ENCODE data around the gene RAP2A.

The RAP2A gene

DNA sequence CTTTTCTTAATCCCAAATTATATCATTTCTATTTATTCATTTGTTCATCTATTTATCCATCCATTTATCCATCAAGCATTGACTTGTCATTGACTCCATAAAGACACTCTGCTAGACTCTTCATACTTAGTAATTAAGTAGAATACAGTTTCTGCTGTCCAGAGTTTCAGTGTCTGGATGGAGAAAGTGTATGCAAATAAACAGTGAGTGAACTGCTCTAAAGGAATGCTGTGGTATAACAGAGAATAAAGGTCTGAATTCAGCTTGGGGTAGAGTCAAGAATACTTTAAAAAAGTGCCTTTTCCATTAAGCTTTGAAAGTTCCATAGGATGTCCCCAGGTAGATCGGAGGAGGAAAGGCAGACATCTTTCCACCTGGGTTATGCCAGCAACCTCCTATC is 51.4 kb downstream of the RAP2A start:
- Histone ChIP-seq H4K20me1 (no peaks in the 10 kb centered on the region), H3K9ac (no peak overlapping the region), H3K4me3 (no peak overlapping the region), H3K4me1 (no peaks in the 10 kb centered on the region), H3K4me2 (no peak overlapping the region), H3K9me3 (no peaks in the 10 kb centered on the region), H3K27ac (no peak overlapping the region), H3K27me3 (no peaks in the 10 kb centered on the region), H3K36me3 (no peaks in the 10 kb centered on the region)
- no peak for TF ChIP-seq Cebpa-rat (IDR thresholded peaks at IDR 0.05)

DNA sequence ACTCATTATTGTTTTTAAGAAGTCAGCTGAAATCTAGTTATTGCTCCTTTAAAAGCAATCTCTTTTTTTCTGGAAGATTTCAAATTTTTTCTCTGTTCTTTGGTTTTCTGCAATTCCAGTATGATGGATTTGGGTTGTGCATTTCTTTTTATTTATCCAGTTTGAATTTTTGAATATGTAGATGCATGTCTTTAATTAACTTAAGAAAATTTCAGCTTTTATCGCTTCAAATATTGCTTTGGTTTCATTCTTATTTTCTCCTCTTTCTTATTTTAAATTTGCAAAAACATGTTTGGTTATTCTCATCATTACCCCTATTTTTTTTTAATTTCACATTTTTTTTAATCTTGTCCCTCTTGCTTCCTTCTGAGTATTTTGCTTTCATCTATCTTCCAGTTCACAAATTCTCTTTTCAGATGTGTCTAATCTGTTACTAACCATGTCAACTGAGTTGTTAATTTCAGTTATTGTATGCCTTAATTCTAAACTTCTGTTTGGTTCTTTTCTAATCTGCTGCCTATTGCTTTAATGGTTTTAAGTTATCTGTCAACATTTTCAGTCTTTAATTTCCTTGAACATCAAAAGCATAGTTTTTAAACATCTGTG is 56.8 kb downstream of the RAP2A start:
- Histone ChIP-seq H3K4me3 (no peak overlapping the region), H4K20me1 (no peaks in the 10 kb centered on the region), H3K9ac (no peak overlapping the region), H3K36me3 (no peaks in the 10 kb centered on the region), H3K4me1 (no peaks in the 10 kb centered on the region), H3K9me3 (peaks cover 11% of the 10 kb centered on the region; the same call in 1 of the 2 replicates), H3K27ac (no peak overlapping the region), H3K4me2 (no peak overlapping the region), H3K27me3 (no peaks in the 10 kb centered on the region)
- no peak for TF ChIP-seq Cebpa-rat (IDR thresholded peaks at IDR 0.05)

- Histone ChIP-seq H3K36me3 (no peaks in the 10 kb centered on the region), H3K27ac (no peak overlapping the region), H3K4me2 (no peak overlapping the region), H3K4me1 (no peaks in the 10 kb centered on the region), H3K27me3 (no peaks in the 10 kb centered on the region), H4K20me1 (no peaks in the 10 kb centered on the region), H3K4me3 (no peak overlapping the region), H3K9ac (no peak overlapping the region), H3K9me3 (peaks cover 11% of the 10 kb centered on the region; the same call in 1 of the 2 replicates)
- no peak for TF ChIP-seq Cebpa-rat (IDR thresholded peaks at IDR 0.05)
These were observed 57.5 kb downstream of the RAP2A start for GRCh38 chr13:97491452-97491851.

DNA sequence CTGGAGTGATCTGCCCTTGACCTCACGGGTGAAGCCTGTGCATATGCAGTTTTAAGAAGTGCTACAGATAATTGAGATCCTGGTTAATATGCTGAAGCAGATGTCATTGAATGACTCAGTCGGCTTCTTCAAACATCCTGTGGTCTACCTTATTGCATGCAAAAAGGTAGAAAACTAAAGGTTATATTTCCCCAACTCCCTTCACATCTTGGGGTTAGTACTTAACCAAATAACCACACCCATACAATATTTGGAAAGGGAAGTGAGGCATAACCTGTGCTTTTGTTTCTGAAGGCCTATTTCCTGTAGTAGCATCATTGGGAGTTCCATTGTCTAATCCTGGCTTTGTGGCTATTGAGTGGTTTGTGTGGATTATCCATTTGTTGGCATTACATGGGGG is 58.3 kb downstream of the RAP2A start:
- H3K27me3 ChIP-seq, result no peaks in the 10 kb centered on the region

DNA sequence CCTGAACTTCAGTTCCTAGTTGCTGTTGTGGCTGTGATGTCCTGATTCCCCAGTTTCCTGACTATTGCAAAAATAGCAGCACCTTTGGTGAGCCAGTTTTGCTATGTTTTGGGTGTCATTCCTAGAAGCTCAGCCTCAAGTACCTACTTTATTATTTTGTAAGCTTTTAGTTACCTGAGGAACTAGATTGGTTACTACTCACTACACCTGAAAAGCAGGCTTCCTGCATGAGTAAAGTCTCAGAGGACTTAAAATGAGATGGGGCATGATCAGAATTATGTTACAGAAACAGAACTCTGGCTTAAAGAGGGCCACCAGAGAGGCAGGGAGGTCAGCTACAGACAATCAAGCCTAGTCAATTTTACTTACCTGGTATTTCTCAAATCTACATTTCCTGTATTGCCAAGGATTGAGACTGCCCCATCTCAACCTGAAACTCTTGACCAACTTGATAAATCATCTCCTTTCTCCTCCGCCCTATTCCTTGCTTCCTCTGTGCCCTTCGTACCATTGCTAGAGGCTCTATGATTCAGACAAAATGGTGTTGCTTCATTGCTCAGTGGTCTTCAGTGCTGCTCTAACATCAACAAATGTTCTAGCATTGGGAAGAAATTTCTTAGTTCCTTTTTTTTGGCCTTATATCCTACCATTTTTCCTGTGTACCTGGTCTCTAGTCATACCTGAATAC is 58.9 kb downstream of the RAP2A start:
- H3K27me3 ChIP-seq, result no peaks in the 10 kb centered on the region
- H3K4me1 ChIP-seq, result no peaks in the 10 kb centered on the region
- no peak overlapping the region for H3K4me2 ChIP-seq
- no peaks in the 10 kb centered on the region for H4K20me1 ChIP-seq
- no peak overlapping the region for H3K4me3 ChIP-seq
- no peak overlapping the region for H3K27ac ChIP-seq
- peaks cover 11% of the 10 kb centered on the region; the same call in 1 of the 2 replicates for H3K9me3 ChIP-seq
- no peak for TF ChIP-seq Cebpa-rat (IDR thresholded peaks at IDR 0.05)
- H3K9ac ChIP-seq, result no peak overlapping the region
- H3K36me3 ChIP-seq, result no peaks in the 10 kb centered on the region

More for the DNA sequence above, 58.3 kb downstream of the RAP2A start:
- Histone ChIP-seq H3K27ac (no peak overlapping the region), H4K20me1 (no peaks in the 10 kb centered on the region), H3K9ac (no peak overlapping the region), H3K4me2 (no peak overlapping the region), H3K4me1 (no peaks in the 10 kb centered on the region), H3K9me3 (peaks cover 11% of the 10 kb centered on the region; the same call in 1 of the 2 replicates), H3K36me3 (no peaks in the 10 kb centered on the region), H3K4me3 (no peak overlapping the region)
- no peak for TF ChIP-seq Cebpa-rat (IDR thresholded peaks at IDR 0.05)

GRCh38 chr13:97493456-97493855 is 59.5 kb downstream of the RAP2A start:
- no peaks in the 10 kb centered on the region for H3K27me3 ChIP-seq
- peaks cover 11% of the 10 kb centered on the region; the same call in 1 of the 2 replicates for H3K9me3 ChIP-seq
- no peaks in the 10 kb centered on the region for H4K20me1 ChIP-seq
- H3K4me2 ChIP-seq, result no peak overlapping the region
- no peaks in the 10 kb centered on the region for H3K4me1 ChIP-seq
- H3K36me3 ChIP-seq, result no peaks in the 10 kb centered on the region
- H3K4me3 ChIP-seq, result no peak overlapping the region
- no peak overlapping the region for H3K9ac ChIP-seq
- no peak for TF ChIP-seq Cebpa-rat (IDR thresholded peaks at IDR 0.05)
- H3K27ac ChIP-seq, result no peak overlapping the region

DNA sequence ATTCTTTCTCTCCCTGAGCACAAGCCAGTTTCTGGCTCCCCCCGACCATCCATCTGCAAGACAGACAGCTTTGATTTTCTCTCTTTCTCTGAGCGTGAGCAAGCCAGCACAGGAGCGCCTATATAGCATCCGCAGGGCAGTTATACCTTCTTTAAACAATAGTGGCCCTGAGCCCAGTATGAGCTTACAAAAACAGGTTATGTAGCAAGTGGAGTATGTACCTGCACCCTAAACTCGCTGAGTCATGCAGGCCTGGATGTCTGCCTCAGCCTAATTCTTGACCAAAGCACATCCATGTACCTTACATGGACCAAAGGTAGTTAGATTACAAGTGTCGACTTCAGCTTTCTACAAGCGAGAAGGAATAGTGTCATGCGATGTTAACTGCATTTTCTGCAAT is 61.7 kb downstream of the RAP2A start:
- Histone ChIP-seq H3K4me3 (no peak overlapping the region), H3K9me3 (peaks cover 10% of the 10 kb centered on the region; the same call in 1 of the 2 replicates), H3K9ac (no peak overlapping the region), H3K36me3 (no peaks in the 10 kb centered on the region), H4K20me1 (no peaks in the 10 kb centered on the region), H3K27me3 (no peaks in the 10 kb centered on the region), H3K27ac (no peak overlapping the region), H3K4me1 (no peaks in the 10 kb centered on the region), H3K4me2 (no peak overlapping the region)
- TF ChIP-seq Cebpa-rat (IDR thresholded peaks at IDR 0.05), result no peak

- Histone ChIP-seq H3K36me3 (no peaks in the 10 kb centered on the region), H3K4me1 (no peaks in the 10 kb centered on the region), H4K20me1 (no peaks in the 10 kb centered on the region), H3K27ac (no peak overlapping the region), H3K9ac (no peak overlapping the region), H3K9me3 (0 out of 2 replicates have a peak, but pooled peaks cover 2% of the 10 kb centered on the region), H3K4me3 (no peak overlapping the region), H3K27me3 (no peaks in the 10 kb centered on the region), H3K4me2 (no peak overlapping the region)
- no peak for TF ChIP-seq Cebpa-rat (IDR thresholded peaks at IDR 0.05)
These were observed 62.5 kb downstream of the RAP2A start for GRCh38 chr13:97496511-97496910.

DNA sequence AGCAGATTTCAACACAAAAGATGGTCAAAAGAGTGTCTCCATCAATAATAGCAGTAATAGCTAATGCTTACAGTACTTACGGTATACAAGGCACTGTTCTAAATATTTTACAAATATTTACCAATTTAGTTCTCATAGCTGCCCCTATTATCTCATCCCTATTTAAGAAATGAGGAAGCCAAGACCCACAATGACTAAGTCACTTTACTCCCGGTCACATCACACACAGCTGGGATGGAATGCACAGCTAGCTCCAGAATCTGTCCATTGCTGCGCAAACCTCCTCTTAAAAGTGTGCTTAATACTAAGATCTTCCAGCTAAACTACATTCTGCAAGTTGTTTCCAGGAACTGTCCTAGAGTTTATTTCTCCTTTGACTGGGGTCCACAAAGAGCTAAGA is 63.4 kb downstream of the RAP2A start:
- H4K20me1 ChIP-seq, result no peaks in the 10 kb centered on the region
- no peak for TF ChIP-seq Cebpa-rat (IDR thresholded peaks at IDR 0.05)
- no peak overlapping the region for H3K4me3 ChIP-seq
- no peak overlapping the region for H3K4me2 ChIP-seq
- no peaks in the 10 kb centered on the region for H3K36me3 ChIP-seq
- H3K27ac ChIP-seq, result no peak overlapping the region
- H3K9ac ChIP-seq, result no peak overlapping the region
- H3K27me3 ChIP-seq, result no peaks in the 10 kb centered on the region
- no peaks in the 10 kb centered on the region for H3K9me3 ChIP-seq
- no peaks in the 10 kb centered on the region for H3K4me1 ChIP-seq

- Histone ChIP-seq H3K27me3 (no peaks in the 10 kb centered on the region), H3K27ac (no peak overlapping the region), H3K4me3 (no peak overlapping the region), H3K36me3 (no peaks in the 10 kb centered on the region), H3K9me3 (no peaks in the 10 kb centered on the region), H3K4me2 (no peak overlapping the region), H3K4me1 (no peaks in the 10 kb centered on the region), H4K20me1 (no peaks in the 10 kb centered on the region), H3K9ac (no peak overlapping the region)
- TF ChIP-seq Cebpa-rat (IDR thresholded peaks at IDR 0.05), result no peak
These were observed 64.5 kb downstream of the RAP2A start for GRCh38 chr13:97498419-97498818.
